ENCODE data around the gene YDJC.
"Not testable (repeated sequence)": the region's sequence is repeated elsewhere in the genome, so short reads cannot be mapped to it uniquely, and the experiment has no call there.

The YDJC gene

DNA sequence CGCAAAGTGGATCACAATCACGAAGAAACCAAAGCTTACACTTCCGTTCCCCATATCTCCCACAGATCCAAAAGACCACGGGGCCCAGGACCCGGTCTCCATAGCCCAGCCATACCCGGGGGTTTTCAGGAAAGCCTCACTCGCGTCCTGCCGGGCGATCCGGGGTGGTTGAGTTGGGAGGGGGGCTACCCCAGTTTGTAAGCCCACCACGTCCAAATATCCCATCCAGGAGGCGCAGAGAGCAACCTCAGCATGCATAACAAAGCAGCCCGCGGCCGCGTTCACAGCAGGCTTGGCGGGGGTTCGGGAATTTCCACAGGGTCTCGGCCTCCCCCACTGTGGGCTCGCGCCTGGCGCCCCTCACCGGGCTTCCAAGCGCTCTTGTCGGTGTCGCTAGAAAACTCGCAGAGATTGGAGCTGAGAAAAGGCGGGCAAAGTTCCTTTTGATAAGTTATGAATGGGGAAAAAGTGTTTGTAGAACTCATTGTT is 21.7 kb upstream of the YDJC start:
- no peak for DNase-seq

DNA sequence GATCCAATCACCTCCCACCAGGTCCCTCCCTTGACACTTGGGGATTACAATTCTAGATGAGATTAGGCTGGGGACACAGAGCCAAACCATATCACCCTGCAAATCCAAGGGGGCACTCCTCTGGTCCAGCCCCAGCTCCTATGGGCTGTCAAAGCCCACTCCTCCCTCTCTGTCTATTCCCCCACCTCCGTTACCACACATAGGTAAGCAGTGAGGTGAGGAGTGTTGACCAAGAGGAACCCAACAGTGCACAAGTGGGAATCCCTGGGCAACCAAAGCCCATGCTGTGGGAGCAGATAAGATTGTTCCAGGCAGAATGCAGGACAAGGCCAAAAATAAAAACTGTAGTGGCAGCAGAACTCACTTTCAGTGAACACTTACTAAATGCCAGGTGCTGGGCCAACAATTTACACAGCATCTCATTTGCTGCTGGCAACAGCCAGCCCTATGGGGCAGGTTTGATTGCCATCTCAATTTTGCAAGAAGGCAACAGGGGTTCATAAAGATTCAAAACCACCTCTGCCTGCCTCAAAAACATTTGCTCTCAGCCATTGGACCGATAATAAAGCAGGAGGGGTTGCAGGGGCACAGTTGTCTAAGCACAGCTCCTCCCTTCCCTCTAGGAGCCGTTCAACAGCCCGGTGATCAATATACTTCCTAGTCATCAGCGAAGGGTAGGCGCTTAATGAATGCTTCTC is 21.1 kb upstream of the YDJC start:
- DNase-seq: no peak

DNA sequence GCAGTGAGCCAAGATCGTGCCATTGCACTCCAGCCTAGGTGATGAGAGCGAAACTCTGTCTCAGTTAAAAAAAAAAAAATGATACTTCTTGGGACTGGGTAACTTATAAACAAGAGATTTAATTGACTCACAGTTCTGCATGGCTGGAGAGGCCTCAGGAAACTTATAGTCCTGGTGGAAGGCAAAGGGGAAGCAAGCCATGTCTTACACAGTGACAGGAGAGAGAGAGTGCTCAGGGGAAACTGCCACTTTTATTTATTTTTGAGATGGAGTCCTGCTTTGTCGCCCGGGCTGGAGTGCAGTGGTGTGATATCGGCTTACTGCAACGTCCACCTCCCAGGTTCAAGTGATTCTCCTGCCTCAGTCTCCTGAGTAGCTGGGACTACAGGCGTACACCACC is 20.5 kb upstream of the YDJC start:
- no peak for DNase-seq

DNA sequence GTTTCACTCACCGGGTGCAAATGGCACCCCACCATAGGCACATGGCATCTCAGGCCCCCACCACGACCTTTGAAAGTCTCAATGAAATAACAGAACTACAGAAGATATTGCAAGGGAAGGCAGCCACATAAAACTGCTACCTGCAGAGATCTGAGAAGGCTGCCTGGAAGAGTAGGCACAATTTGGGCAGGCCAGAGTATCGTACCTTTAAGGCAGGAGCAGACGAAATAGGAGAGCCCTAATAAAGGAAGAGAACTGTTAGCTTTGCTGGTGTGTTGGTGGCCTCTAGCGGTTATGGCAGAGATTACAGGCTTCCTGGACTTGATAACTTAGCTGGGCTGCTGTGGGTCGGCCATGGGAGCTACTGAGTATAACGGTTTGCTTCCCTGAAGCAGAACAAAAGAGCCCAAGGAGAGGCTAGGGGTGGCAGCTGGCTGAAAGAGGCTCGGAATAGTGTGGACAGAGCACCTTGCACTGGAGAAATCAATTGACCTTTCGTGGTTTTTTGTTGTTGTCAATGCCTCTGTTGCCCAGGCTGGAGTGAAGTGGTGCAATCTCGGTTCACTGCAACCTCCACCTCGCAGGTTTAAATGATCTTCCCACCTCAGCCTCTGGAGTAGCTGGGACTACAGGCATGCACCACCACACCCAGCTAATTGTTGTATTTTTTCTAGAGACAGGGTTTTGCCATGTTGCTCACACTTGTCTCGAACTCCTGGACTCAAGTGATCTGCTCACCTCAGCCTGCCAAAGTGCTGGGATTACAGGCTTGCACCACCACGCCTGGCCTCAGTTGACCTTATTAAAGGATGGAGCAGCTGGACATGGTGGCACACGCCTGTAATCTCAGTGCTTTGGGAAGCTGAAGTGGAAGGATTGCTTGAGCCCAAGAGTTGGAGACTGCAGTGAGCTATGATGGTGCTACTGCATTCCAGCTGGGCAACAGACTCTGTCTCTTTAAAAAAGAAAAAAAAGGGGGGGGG is 17.1 kb upstream of the YDJC start:
- no peak for DNase-seq

DNA sequence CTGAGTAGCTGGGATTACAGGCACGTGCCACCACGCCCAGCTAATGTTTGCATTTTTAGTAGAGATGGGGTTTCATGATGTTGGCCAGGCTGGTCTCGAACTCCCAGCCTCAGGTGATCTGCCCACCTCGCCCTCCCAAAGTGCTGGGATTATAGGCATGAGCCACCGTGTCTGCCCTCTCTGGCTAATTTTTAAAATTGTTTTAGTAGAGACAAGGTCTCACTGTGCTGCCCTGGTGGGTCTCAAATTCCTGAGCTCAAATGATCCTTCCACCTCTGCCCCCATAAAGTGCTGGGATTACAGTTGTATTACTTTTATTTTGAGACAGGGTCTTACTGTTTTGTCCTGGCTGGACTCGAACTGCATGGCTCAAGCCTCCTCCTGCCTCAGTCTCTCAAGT is 15.7 kb upstream of the YDJC start:
- not testable (repeated sequence) for DNase-seq

DNA sequence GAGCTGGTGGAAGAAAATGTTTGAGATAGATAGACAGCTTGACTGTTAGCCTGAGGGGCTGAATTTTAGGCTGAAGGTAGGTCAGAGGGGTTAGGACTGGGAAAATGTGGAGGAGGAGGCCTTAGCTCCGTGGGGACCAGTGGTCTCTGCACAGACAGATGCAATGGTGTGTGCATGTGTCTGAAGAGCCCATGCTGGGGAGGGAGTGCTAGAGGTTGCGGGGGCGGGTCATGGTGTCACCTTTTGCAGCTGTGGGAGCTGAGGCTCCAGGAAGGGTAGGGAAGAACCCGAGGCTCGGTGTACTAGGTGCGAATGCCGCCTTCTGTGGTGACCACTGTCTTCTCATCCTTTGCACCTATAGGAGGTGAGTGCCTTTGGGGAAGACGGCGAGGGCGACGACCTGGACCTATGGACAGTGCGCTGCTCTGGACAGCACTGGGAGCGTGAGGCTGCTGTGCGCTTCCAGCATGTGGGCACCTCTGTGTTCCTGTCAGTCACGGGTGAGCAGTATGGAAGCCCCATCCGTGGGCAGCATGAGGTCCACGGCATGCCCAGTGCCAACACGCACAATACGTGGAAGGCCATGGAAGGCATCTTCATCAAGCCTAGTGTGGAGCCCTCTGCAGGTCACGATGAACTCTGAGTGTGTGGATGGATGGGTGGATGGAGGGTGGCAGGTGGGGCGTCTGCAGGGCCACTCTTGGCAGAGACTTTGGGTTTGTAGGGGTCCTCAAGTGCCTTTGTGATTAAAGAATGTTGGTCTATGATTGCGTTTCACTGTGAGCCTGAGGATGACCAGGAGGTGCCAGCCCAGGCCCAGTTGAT is 13.9 kb upstream of the YDJC start:
- DNase-seq: no peak

DNA sequence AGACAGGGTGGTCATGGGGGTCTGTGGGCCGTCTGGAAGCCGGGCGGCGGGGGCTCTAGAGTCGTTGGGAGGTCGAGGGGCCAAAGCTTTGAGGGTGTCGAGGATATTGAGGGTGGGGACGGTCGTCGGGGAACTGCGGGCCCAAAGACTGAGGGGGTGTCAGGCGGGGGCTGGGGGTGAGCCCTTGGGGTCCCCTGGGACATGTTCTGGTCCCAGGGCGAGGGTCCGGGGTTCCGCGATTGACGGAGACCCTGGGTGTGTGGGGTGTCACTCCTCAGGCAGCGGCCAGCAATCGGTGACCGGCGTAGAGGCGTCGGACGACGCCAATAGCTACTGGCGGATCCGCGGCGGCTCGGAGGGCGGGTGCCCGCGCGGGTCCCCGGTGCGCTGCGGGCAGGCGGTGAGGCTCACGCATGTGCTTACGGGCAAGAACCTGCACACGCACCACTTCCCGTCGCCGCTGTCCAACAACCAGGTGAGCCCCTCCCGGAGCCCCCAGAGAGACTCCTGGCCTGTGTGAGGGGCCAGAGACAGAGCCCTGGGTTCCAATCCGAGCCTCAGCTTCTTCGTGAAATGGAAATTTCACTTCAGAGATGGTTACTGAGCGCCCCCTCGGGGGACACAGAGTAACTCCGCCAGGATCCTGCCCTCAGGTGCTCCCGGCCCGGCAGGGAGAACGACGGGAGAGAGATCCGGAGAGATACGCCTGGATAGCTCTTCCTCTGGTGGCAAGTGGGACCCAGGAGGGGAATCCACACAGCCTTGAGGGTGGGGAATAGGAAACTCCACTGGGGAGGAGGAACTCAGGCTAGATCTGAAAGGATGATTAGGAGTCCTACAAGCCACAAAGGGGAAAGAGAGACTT is 13.0 kb upstream of the YDJC start:
- DNase-seq: peak; percentile 36

DNA sequence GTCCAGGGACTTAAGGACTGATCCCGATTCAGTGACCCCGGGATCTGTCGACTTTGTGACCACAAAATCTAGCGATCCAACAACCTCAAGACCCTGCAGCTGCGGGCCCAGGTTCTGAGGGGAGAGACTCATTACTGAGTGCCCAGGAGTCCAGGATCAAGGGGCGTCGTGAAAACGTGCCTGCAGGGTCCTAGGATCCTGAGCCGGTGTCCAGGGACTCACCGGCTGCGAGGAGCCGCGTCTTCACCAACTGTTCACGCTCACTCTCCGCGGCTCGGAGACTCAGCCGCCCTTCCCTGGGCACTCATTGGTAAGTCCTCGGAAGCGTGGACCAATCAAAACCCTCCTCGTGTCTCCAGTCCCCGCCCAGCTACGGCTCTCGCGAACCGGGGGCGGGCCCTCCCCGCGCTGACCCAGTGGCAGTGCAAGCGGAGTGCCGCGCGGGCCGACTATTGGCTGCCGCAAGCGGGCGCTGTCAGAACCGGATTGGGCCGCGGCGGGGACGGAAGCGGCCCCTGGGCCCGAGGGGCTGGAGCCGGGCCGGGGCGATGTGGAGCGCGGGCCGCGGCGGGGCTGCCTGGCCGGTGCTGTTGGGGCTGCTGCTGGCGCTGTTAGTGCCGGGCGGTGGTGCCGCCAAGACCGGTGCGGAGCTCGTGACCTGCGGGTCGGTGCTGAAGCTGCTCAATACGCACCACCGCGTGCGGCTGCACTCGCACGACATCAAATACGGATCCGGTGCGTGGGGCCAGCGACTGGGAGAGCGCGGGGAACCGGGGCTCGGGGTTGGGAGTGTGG is 12.2 kb upstream of the YDJC start, which contains the start of gene SDF2L1:
Gene SDF2L1 (plus strand): TSS at position 514 of the 795 bp plus-strand sequence. CDS start 35 bp downstream, at position 549.
- DNase-seq: peak; percentile 94

DNA sequence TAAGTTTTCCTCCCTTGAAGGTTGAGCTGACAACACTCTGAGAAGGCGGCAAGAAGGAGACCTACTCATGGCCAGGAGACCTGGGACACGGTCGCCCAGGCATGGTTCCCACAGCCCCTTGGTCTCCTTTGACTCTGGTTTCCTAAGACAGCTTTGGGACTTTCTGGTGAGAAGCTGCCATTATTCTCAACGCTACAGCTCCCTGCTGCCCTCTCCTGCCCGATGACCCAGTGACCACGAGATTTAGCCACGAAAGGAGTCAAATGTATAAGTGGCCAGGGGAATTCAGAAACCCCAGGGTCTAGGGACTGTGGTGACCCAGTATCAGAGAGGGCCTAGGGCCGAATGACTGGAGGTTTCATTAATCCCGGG is 11.6 kb upstream of the YDJC start:
- DNase-seq: peak; percentile 14

DNA sequence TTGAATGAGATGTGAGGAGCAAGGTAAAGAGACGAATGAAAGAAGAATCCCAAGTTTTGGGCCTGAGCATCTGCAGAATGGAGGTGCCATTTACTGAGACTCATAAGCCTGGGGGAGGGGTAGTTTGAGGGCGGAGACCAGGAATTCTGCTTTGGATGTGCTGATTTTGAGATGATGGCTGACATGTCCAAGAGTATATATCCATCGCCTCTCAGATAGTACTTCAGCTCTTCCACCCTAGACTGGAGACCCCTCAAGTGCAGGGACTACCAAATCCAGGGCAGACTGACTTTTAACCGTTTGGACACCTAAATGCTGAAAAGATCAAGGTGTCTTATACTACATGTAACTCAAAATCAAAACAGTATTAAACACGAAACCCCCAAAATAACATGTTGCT is 11.0 kb upstream of the YDJC start:
- DNase-seq: no peak

DNA sequence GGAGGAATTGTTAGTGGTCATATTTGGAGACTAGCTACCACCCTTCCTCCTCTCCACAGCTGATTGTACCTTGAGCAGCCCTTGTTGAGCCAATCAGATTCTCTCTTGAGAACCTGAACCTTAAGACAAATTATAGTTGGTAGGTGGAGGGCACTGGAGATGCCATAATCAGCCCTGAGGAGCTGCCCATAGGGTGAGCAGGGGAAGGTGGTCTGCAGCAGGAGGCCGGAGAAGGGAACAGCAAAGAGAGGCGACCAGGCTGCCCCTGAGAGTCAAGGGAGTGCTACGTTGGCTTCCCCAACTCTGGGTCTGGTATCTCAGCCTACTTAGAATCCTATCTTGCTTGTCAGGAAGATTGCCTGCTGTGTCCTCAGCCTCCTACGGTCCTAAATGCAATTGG is 9.5 kb upstream of the YDJC start:
- no peak for DNase-seq

DNA sequence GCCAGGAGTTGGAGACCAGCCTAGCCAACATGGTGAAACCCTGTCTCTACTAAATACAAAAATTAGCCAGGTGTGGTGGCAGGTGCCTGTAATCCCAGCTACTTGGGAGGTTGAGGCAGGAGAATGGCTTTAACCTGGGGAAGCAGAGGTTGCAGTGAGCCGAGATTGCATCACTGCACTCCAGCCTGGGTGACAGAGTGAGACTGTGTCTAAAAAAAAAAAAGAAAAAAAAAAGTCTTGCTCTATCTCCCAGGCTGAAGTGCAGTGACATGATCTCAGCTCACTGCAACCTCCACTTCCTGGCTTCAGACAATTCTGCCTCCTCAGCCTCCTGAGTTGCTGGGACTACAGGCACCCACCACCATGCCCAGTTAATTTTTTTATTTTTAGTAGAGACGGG is 7.6 kb upstream of the YDJC start:
- not testable (repeated sequence) for DNase-seq

DNA sequence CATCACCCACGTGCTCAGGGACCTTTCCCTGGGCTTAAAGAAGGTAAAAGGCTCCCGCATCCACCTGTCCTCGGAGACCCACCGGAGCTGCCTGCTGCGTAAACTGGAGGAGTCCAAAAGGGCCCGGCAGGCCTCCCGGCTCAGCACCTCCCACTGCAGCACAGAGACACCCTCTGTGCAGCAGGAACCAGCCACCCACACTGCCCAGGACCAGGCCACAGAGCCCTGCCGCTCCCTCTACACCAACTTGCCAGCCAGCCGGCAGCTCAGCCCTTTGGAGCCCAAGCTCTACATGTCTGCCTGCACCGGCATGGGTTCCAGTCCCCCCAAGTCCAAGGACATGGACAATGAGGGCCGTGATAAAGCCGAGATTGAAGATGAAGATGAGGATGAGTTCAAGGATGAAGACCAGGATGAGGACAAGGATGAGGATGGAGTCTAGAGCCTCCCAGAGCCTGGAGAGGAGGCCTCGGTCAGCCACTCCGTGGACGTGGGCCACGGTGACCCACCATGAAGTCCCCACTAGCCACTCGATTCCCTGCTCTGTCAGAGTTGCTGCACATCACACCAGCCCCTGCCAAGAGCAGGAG is 6.9 kb upstream of the YDJC start:
- no peak for DNase-seq

DNA sequence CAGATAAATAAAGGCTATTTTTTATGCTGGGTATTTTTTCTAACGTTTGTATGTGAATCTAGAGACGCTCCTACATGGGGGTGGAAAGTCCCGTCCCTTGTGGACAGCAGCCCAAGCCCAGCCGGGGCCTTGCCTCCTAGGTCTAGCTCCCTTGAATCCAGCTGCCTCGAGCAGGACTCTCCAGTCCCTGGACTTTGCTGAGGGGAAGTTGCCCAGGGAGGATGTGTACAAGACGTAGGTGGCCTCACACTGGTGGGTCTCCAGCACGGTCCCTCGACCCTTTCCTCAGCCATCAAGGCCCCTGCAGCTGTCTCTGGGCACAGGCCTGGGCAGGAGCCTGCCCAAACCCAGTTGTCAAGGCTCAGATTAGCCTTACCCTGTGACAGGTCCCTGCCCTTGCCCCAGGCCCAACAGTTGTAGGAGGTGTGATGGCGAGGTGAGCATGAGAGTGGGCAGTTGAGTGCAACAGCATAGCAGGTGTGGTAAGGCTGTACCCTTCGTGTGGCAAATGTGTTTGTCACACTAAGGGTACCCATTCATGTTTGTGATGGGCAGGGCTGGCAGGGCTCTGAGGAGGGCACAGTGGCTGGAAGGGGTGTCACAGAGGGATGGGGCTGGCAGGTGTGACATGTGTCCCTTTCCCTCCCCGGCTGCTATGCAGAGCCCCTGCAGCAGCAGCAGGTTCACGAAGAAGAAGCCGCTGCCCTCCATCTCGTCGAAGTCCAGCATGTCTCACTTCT is 6.1 kb upstream of the YDJC start:
- no peak for DNase-seq

DNA sequence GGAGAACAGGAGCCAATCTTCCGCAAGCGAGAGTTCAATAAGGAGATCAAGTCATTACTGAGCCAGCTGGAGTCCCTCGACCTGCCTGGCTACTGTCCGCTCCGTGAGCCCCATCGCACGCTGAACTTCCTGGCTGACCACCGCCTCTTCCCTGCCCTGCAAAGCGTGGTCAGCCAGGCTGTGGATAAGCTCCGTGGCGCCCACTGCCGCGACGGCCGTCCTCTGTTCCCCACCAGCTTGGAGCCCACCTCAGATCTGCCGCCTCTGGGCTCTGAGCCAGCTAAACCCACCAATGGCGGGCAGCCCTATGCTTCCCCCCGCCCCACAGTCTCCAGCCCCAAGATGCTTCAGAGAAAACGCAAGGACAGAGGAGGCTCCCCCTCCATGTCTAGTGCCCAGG is 5.0 kb upstream of the YDJC start:
- DNase-seq: no peak

DNA sequence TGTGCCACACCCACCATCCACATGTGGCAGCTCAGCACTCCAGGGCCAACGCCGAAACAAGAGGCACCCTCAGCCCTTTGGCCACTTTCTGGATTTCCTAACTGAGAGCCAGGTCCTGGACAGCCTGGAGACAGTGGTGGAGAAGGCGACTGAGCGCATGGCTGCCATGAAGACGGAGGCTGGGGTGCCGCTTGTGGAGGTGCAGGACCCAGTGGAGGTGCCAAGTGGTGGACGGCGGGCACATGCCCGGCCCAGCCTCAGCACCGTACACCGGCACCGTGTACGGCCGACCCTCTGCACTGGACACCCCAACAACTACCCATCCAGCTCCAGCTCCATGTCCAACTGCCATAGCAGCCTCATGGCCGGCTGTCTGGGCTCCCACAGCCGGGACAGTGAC is 4.3 kb upstream of the YDJC start:
- DNase-seq: no peak

DNA sequence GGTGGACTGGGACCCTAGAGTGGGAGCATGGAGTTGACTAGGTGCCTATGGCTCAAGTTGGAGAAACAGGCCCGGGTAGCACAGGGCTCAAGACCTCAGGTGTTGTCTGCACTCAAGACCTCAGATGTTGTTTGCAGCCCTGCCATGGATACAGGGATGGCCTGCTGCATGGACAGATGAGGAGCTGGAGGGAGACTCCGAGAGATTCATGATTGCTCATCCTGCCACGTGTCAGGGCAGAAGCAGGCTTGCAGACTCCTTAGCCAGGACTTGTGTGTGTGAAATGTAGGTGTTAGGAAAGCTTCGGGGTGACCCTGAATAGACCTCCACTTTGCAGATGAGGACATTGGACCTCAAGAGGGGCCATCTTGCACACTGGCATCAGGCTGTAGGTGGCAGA is 3.7 kb upstream of the YDJC start:
- no peak for DNase-seq

DNA sequence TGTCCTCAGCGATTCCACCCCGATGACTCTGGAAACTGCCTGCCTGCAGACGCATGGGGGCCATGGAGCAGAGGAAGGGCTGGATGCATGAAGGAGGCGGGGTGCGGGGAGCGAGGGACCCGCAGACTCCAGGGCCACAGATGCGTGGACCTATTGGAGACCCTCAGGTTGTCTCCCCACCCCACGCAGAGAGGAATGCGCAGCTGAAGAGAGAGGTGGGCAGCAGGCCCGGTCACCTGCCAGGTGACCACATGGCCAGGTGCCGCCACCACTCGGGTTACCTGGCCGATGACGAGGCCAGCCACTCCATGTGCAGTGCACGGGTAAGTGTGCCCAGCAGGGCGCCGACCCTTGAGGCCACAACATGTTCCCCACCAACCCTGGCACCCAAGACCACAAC is 3.1 kb upstream of the YDJC start:
- DNase-seq: no peak

DNA sequence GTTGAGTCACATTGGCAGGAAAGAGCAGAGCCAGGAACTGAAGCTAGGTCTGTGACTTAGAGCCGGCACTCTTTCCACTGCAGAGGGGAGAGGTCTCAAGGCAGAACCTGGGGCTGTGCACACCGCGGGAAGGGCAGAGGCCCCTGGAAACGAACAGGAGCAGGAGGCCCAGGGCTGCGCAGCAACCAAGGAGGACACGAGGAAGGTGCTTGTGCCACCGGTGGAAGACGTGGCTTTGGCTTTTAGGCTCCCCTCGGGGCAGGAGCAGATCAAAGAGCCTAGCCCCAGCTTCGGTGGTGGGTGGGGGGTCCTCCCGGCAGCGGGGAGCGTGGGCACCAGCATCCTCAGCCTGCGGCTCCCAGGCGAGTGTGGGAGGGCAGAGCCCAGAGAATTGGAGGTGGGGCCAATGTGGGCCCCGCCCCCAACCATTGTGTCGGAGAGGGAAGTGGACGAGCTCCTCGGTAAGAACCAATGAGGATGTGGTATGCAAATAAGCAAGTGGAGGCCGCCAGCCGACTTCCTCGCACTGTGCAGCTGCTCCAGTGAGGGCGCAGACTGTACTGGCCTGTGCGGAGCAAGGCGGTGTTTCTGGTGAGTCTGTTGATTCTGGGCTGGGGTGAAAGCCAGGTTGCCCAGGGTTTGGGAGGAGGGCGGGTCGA is 2.5 kb upstream of the YDJC start, which contains the start of gene CCDC116:
Gene CCDC116 (plus strand): TSS at position 524 of the 659 bp plus-strand sequence. CDS start 422 bp downstream, outside the sequence.
- no peak for DNase-seq

Data from NK-92 treated with Interleukin-12 subunit alpha and Interleukin-12 subunit beta, amount 100 ng/mL, for 24 hours (cell line).